Subcutaneous adipose tissue (tissue), 4 donors: ENCODE measurements around the gene PLPP3. TPM values are rescaled to one million over a fixed set of nuclear protein-coding genes. Genes with fewer than 3 reads are reported as not detected.

Source experiments
- total RNA-seq, 4 donors: library from RNA; depleted of rRNA; stranded (reverse); fragments of >200 nt; gene quantifications; one replicate each; pipeline ENCODE4 v1.1.0, GENCODE V29; 2016
- TF ChIP-seq, protein P1 (sequence below): fragments of 450-650 bp; IDR thresholded peaks from one replicate; pipeline ENCODE4 v1.5.1; 2016; ENCODE audit warnings: low read depth, mild to moderate bottlenecking, control low read depth, antibody characterized with exemption, moderate library complexity

PLPP3 gene
- total RNA-seq, 4 donors from 2014 or later: 149 to 309 (median 238) TPM

DNA sequence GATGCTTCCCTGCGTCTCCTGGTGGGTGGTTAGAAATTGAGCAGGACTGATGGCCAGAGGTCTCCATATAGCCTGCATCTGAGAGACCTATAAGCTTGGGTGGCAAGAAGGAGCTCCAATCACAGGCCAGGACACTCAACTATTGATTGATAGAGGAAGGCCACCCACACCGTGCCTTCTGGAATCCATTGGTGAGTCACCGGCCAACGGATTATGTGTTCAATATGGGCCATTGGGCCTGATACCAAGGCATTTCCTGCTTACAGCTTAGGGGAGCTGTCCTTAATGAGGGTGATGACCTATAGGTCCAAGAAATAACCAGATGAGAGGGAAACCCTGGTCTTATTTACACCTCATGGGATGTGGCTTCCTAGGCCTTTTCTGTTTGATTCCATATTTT lies 115.1 kb downstream of the PLPP3 start:
- TF ChIP-seq, protein P1, sequence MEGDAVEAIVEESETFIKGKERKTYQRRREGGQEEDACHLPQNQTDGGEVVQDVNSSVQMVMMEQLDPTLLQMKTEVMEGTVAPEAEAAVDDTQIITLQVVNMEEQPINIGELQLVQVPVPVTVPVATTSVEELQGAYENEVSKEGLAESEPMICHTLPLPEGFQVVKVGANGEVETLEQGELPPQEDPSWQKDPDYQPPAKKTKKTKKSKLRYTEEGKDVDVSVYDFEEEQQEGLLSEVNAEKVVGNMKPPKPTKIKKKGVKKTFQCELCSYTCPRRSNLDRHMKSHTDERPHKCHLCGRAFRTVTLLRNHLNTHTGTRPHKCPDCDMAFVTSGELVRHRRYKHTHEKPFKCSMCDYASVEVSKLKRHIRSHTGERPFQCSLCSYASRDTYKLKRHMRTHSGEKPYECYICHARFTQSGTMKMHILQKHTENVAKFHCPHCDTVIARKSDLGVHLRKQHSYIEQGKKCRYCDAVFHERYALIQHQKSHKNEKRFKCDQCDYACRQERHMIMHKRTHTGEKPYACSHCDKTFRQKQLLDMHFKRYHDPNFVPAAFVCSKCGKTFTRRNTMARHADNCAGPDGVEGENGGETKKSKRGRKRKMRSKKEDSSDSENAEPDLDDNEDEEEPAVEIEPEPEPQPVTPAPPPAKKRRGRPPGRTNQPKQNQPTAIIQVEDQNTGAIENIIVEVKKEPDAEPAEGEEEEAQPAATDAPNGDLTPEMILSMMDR: no peak

DNA sequence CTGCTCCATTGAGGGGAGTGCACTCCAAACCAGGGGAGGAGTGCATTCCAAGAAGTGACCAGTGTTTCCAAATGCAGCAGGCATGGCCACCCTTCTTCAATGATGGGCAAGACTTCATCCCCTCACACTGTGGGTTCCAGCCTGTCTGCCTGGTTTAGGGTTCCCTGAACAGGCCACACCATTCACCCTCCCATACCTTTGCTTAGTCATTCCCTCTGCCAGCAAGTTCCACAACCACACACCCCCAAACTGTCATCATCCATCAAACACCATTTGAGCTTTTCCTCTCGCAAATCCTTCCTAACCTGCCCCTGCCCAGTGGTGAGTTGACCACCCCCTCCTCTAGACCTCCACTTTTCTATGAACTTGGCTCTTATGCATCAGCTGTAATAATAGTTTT lies 116.0 kb downstream of the PLPP3 start:
- TF ChIP-seq, protein P1: no peak

DNA sequence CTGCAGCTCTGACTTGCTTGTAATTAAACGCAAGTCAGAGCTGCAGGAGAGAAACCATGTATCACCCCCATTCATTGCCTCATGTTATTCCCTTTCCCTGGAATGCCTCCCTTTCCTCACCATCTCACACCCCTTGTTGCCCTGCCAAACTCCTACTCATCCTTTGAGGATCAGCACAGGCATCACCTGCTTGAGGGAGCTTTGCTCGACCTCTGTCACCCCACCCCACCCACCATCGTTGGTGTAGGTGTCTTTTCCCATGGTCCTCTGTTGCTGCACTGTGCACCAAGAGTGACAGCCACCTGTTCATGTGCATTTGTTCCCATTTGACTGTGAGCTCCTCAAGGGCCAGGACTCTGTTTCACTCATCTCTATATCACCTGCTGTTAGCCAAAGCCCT lies 117.2 kb downstream of the PLPP3 start:
- TF ChIP-seq, protein P1: no peak

DNA sequence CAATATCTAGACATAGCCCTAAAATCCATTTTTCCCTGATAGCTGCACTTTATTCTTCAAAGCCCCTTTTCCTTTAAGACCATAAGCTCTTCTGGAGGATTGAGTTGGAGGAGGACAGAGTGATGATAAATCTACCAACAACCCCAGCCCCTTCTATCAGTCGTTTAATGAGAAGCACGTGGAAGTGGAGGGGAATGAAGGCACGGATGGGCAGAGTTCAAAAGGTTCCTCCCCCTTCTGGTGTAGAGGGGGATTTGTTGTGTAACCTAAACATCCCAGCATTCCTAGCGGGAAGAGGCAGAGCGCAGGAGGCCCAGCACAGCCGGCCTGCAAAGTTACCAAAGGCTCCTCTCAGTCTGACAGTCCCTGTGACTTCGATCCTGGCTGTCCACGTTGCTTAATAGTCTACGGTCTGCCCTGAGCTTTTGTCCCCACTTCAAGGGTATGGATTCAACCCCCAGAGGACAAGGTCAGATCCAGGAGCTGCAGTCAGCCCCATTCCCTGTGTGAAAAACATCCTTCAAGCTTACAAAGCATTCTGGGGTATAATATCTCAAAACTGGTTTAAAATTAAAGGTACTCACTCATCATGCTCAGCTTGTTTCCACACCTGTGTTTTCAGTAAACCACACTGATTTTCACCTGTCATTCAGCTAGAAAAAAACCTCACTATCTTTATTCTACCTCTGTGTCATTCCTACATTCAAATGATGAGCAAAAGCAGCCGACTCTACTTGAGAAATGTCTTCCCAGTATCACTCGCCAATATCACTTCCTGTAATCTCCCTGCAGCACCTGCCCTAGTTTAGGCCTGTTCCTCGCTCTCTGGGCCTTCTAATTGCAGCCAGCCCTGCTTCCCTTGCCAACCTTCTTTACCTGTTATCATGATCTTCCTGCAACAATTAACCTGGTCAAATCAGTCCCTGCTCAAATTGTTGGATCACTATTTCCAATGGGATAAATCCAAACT lies 117.9 kb downstream of the PLPP3 start:
- TF ChIP-seq, protein P1: no peak

DNA sequence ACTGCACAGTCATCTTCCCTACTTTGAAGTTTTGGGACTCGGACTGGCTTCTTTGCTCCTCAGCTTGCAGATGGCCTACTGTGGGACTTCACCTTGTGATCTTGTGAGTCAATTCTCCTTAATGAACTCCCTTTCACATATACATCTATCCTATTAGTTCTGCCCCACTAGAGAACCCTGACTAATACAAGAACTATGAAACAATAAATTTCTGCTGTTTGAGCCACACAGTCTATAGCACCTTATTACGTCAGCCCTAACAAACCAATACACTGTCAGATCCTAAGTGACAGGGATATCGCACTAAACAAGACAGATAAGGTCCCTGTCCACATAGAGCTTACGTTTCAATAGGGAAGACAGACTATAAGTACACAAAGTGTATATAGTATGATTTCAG lies 120.1 kb downstream of the PLPP3 start:
- TF ChIP-seq, protein P1: no peak

DNA sequence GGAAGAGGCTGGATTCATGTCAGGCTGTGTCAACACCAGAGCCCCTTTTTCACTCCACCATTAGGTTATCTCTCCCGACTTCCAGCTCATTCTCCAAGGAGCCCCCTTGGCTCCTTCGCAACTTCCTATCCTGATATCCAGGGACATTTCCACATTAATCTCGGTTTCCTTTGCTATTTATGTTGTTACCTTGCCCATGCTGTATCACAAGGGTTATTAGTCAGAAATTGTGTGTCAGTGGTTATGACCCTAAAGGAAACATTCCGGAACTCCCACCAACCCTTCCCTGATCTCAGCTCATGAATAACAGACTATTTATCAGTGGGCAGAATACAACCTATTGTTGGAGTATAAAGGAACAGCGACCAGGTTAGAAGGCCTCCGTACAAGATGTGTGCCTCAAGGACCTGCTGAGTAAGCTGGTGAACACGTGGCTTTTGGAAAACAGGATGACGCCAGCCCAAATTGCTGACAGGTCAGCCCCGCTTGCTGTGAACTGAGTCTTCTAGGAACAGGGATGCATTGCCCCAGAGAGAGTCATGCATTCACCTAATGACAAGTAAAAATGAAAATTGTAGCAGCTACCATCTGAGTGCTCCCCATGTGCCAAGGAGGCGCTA lies 121.5 kb downstream of the PLPP3 start:
- TF ChIP-seq, protein P1: no peak

DNA sequence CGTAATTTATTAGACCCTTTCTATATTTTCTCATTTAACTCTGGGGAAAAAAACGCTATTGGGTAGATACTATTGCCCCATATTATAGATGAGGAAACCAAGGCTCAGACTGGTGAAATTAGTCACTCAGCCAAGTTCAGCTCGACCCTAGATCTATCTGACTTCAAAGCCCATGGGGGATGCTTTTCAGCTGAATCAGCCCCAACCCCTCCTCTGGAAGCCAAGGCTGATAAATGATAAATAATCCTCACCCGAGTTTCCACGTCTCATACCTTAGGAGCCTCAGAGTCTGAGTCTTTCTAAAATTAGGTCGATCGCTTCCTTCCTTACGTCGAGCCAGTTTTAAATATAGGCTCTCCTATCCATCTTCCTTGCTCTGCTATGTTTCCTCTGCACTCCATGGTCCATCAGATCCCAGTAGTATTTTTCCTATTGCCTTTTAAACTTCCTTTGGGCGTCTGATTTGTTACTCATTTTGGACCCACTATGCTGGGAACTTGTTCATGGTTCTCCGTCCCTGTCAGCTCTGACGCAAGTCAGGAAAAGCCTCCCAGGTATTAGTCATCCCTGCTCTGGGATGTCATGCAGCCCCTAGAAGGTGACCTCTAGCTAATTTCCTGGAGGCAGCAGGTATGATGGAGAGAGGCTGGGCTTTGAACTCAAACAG lies 122.8 kb downstream of the PLPP3 start:
- TF ChIP-seq, protein P1: no peak
